ENCODE results near the gene CPLX4.
"Not testable (repeated sequence)": the region's sequence is repeated elsewhere in the genome, so short reads cannot be mapped to it uniquely, and the experiment has no call there.

The CPLX4 gene

DNA sequence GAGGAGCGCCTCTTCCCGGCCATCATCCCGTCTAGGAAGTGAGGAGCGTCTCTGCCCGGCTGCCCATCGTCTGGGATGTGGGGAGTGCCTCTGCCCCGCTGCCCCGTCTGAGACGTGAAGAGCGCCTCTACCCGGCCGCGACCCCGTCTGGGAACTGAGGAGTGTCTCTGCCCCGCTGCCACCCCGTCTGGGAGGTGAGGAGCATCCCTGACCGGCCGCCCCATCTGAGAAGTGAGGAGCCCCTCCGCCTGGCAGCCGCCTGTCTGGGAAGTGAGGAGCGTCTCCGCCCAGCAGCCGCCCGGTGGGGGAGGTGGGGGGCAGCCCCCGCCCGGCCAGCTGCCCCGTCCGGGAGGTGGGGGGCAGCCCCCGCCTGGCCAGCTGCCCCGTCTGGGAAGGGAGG is 63.0 kb downstream of the CPLX4 start:
- not testable (repeated sequence) for H3K4me3 ChIP-seq (ENCODE audit: low read depth, low read length); DNase-seq (ENCODE audit: low read depth)

- DNase-seq (ENCODE audit: low read depth) = peak; percentile 49
- H3K4me3 ChIP-seq (ENCODE audit: low read depth, low read length) = no peak overlapping the region
Measured at GRCh38 chr18:59249199-59249774, 69.2 kb downstream of the CPLX4 start.

DNA sequence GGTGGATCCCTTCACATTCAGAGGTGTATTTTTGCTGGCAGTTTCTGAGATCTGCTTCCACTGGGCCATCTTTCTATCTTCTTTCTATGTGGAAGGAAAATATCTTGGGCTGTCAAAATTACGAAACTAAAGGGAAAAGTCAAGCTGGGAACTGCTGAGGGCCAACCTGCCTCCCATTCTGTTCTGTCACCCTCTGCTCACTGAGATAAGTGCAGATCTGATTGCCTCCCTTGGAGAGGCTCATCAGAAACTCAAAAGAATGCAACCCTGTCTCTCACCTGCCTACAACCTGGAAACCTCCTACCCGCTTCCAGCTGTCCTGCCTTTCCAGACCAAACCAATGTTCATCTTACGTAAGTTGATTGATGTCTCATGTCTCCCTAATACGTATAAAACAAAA is 71.7 kb downstream of the CPLX4 start:
- no peak overlapping the region for H3K4me3 ChIP-seq (ENCODE audit: low read depth, low read length)
- no peak for DNase-seq (ENCODE audit: low read depth)
